Loucy (cell line): ENCODE results near the gene MTX2.

Source experiments
- H2AFZ ChIP-seq: fragments of 200-600 bp; sonication (generic); 2 replicates; pipeline ENCODE4 v1.6.0; 2016; ENCODE audit warnings: antibody characterized with exemption, mild to moderate bottlenecking, low read length, moderate library complexity
- H3F3A ChIP-seq: fragments of 200-600 bp; 2 replicates; pipeline ENCODE4 v1.6.0; 2016; ENCODE audit warnings: antibody characterized with exemption, low read depth, mild to moderate bottlenecking
- H3K27me3 ChIP-seq: fragments of 200-600 bp; sonication (generic); 2 replicates; pipeline ENCODE4 v1.6.1; 2014; ENCODE audit warnings: low read length, mild to moderate bottlenecking; ENCODE audit not compliant: insufficient read depth, poor library complexity, severe bottlenecking
- H3K36me3 ChIP-seq: fragments of 200-600 bp; sonication (generic); 2 replicates; pipeline ENCODE4 v1.6.1; 2016; ENCODE audit warnings: low read length; ENCODE audit not compliant: insufficient read depth
- H3K4me1 ChIP-seq: fragments of 200-600 bp; sonication (generic); 2 replicates; pipeline ENCODE4 v1.5.1; 2014; ENCODE audit warnings: low read length, mild to moderate bottlenecking; ENCODE audit not compliant: insufficient read depth, poor library complexity, severe bottlenecking
- H3K4me2 ChIP-seq: fragments of 200-600 bp; sonication (generic); 2 replicates; pipeline ENCODE4 v1.6.0; 2014; ENCODE audit warnings: antibody characterized with exemption, low read length, low read depth, mild to moderate bottlenecking; ENCODE audit not compliant: poor library complexity, severe bottlenecking
- H3K4me3 ChIP-seq: fragments of 200-600 bp; sonication (generic); 2 replicates; pipeline ENCODE4 v1.5.1; 2014; ENCODE audit warnings: low read length, mild to moderate bottlenecking, mixed read lengths; ENCODE audit not compliant: poor library complexity, severe bottlenecking
- H3K79me2 ChIP-seq: fragments of 200-600 bp; sonication (generic); 2 replicates; pipeline ENCODE4 v1.6.1; 2014; ENCODE audit warnings: low read length; ENCODE audit not compliant: insufficient read depth
- H3K9ac ChIP-seq: fragments of 200-600 bp; sonication (generic); 2 replicates; pipeline ENCODE4 v1.6.0; 2014; ENCODE audit warnings: mild to moderate bottlenecking, low read depth, low read length, moderate library complexity; ENCODE audit not compliant: poor library complexity, severe bottlenecking
- H3K9me2 ChIP-seq: fragments of 200-600 bp; sonication (generic); replicated peaks from 2 replicates; pipeline ENCODE4 v1.6.1; 2016; ENCODE audit warnings: low read depth, low read length, mixed read lengths
- H3K9me3 ChIP-seq: fragments of 200-600 bp; sonication (generic); 2 replicates; pipeline ENCODE4 v1.6.1; 2014; ENCODE audit warnings: mild to moderate bottlenecking, antibody characterized with exemption, low read length, low read depth; ENCODE audit not compliant: insufficient read depth
- H4K20me1 ChIP-seq: fragments of 200-600 bp; sonication (generic); 2 replicates; pipeline ENCODE4 v1.6.0; 2014; ENCODE audit warnings: antibody characterized with exemption, low read length, mild to moderate bottlenecking; ENCODE audit not compliant: insufficient read depth, poor library complexity, severe bottlenecking
- CTCF ChIP-seq: fragments of 200-600 bp; sonication (generic); conservative IDR thresholded peaks from 2 replicates; pipeline ENCODE4 v1.5.1; 2014; ENCODE audit warnings: mild to moderate bottlenecking, antibody characterized with exemption, low read length
- EZH2phosphoT487 ChIP-seq: fragments of 200-600 bp; IDR thresholded peaks from 2 replicates; pipeline ENCODE4 v1.6.1; 2018; ENCODE audit warnings: antibody characterized with exemption, mild to moderate bottlenecking, moderate library complexity, borderline replicate concordance

MTX2 gene

GRCh38 chr2:176240301-176240700 is 28.9 kb upstream of the MTX2 start:
- Histone ChIP-seq H3K9me2 (no peaks in the 10 kb centered on the region), H3F3A (no peaks in the 10 kb centered on the region), H3K79me2 (no peaks in the 10 kb centered on the region), H3K4me1 (peaks cover 8% of the 10 kb centered on the region), H2AFZ (no peak overlapping the region), H3K27me3 (no peaks in the 10 kb centered on the region), H3K4me3 (no peak overlapping the region), H4K20me1 (no peaks in the 10 kb centered on the region), H3K9ac (no peak overlapping the region), H3K9me3 (no peaks in the 10 kb centered on the region), H3K4me2 (no peak overlapping the region), H3K36me3 (no peaks in the 10 kb centered on the region)
- TF ChIP-seq EZH2phosphoT487: no peak
- no peak for TF ChIP-seq CTCF

- H2AFZ ChIP-seq: no peak overlapping the region
- no peaks in the 10 kb centered on the region for H3K27me3 ChIP-seq
- no peak for TF ChIP-seq EZH2phosphoT487
- no peak for TF ChIP-seq CTCF
- H3F3A ChIP-seq: no peaks in the 10 kb centered on the region
- no peak overlapping the region for H3K4me2 ChIP-seq
- H3K4me3 ChIP-seq: no peak overlapping the region
- no peaks in the 10 kb centered on the region for H3K79me2 ChIP-seq
- peaks cover 8% of the 10 kb centered on the region for H3K4me1 ChIP-seq
- no peak overlapping the region for H3K9ac ChIP-seq
- no peaks in the 10 kb centered on the region for H4K20me1 ChIP-seq
- no peaks in the 10 kb centered on the region for H3K9me2 ChIP-seq
- H3K9me3 ChIP-seq: no peaks in the 10 kb centered on the region
- no peaks in the 10 kb centered on the region for H3K36me3 ChIP-seq
These were observed 27.0 kb upstream of the MTX2 start for GRCh38 chr2:176242276-176242675.

GRCh38 chr2:176246331-176246730 is 22.9 kb upstream of the MTX2 start:
- Histone ChIP-seq H3K4me3 (no peak overlapping the region), H3K27me3 (no peaks in the 10 kb centered on the region), H3K9me2 (no peaks in the 10 kb centered on the region), H3K4me1 (no peaks in the 10 kb centered on the region), H2AFZ (no peak overlapping the region), H3K9me3 (no peaks in the 10 kb centered on the region), H3K79me2 (no peaks in the 10 kb centered on the region), H3F3A (no peaks in the 10 kb centered on the region), H3K36me3 (no peaks in the 10 kb centered on the region), H4K20me1 (no peaks in the 10 kb centered on the region), H3K4me2 (no peak overlapping the region), H3K9ac (no peak overlapping the region)
- TF ChIP-seq CTCF: no peak
- TF ChIP-seq EZH2phosphoT487: no peak
